ENCODE measurements around the gene RIPK3. TPM values are rescaled to one million over a fixed set of nuclear protein-coding genes. Genes with fewer than 3 reads are reported as not detected.

Gene RIPK3
- total and polyA plus RNA-seq, 9 donors, result 0.61 to 3.2 (median 1.5) TPM

DNA sequence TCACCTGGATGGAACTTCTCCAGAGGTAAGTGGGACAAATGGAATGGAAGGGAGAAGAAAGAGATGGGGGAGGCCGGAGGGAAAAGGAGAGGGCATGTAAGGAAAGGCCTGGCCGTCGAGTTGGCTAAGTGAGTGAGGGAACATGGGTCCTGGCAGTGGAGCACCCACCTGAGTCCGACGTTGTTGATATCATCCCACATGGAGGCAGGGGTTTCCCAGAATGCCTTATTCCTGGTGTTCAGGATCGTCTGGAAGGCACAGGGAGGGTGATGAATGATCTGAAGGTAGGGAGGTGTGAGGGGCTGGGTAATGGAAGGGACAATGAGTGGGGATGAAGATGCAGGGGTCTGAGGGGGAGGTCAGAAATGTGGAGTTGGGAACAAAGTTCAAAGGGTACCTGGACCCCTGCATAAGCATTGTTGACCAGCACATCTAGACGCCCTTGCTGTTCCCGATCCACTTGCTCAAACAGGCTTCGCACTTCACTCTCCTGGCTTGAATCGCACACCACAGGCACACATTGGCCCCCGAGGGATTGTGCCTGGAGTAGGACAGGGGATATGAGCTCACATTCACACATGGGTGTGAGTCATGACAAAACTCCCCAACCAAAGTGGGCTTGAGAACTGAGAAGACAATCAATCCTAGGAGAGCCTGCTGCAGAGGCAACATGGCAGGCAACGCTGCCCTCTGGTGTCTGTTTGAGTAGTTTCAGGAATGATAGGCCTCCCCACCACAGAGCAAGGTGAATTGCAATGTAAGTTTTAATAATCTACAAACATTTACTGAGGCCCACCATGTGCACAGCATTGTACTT lies 43.2 kb downstream of the RIPK3 start:
- TF ChIP-seq EP300 (IDR thresholded peaks at IDR 0.05), result no peak
- TF ChIP-seq CTCF (IDR thresholded peaks at IDR 0.05), result no peak
- TF ChIP-seq POLR2A (IDR thresholded peaks at IDR 0.05), result no peak
- H3K27ac ChIP-seq, result no peak overlapping the region
- H3K4me3 ChIP-seq, result no peak overlapping the region
- H3K4me1 ChIP-seq (ENCODE audit: insufficient read depth), result peaks cover 6% of the 10 kb centered on the region
- no peaks in the 10 kb centered on the region for H3K9me3 ChIP-seq
- H3K27me3 ChIP-seq, result no peaks in the 10 kb centered on the region
- peak; percentile 27 to 60 (median 43) for DNase-seq
- H3K36me3 ChIP-seq, result no peaks in the 10 kb centered on the region
- intact Hi-C loops (cut with DNase I), result loop anchor here in 1 of 4 donors (5.0 kb wide), 1 partner anchor 54 kb away; the partner anchor contains the start of gene TINF2
- WGBS, 3 donors, result 62 to 63% (median 63%) methylated on average over 12 of the region's 12 CpGs

DNA sequence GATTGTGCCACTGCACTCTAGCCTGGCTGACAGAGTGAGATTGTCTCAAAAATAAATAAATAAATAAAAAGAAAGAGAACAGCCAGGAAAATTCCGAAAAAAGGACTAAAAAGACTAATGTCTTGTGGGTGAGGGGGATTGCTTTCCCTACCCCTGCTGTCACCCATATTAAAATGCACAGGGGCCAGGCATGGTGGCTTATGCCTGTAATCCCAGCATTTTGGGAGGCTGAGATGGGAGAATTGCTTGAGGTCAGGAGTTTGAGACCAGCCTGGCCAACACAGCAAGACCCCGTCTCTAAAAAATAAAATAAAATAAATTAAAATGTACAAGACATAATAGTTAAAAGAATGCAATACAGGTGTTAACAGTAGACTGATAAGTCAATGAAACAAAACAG lies 46.3 kb downstream of the RIPK3 start:
- H3K9me3 ChIP-seq, result no peaks in the 10 kb centered on the region
- no peaks in the 10 kb centered on the region for H3K27me3 ChIP-seq
- no peak for DNase-seq
- H3K27ac ChIP-seq, result no peak overlapping the region
- no peak for TF ChIP-seq EP300 (IDR thresholded peaks at IDR 0.05)
- TF ChIP-seq CTCF (IDR thresholded peaks at IDR 0.05), result no peak
- no peak for TF ChIP-seq POLR2A (IDR thresholded peaks at IDR 0.05)
- WGBS, 3 donors, result 92 to 100% (median 96%) methylated on average over 2 of the region's 2 CpGs
- no peak overlapping the region for H3K4me3 ChIP-seq
- no peaks in the 10 kb centered on the region for H3K4me1 ChIP-seq (ENCODE audit: insufficient read depth)
- H3K36me3 ChIP-seq, result no peaks in the 10 kb centered on the region
- intact Hi-C loops (cut with DNase I), result no loop called here

GRCh38 chr14:24292118-24292807 lies 47.5 kb downstream of the RIPK3 start:
- DNase-seq, result no peak
- 90 to 91% (median 90%) methylated on average over 11 of the region's 11 CpGs for WGBS, 3 donors
- no peaks in the 10 kb centered on the region for H3K36me3 ChIP-seq

More at GRCh38 chr14:24292118-24292807, 47.5 kb downstream of the RIPK3 start:
- Histone ChIP-seq H3K27ac (no peak overlapping the region), H3K4me1 (ENCODE audit: insufficient read depth) (no peaks in the 10 kb centered on the region), H3K4me3 (no peak overlapping the region), H3K27me3 (no peaks in the 10 kb centered on the region), H3K9me3 (no peaks in the 10 kb centered on the region)
- intact Hi-C loops (cut with DNase I), result no loop called here
- TF ChIP-seq POLR2A (IDR thresholded peaks at IDR 0.05), result no peak
- TF ChIP-seq EP300 (IDR thresholded peaks at IDR 0.05), result no peak
- TF ChIP-seq CTCF (IDR thresholded peaks at IDR 0.05), result no peak

All from ovary (tissue), 9 donors.